GM21381 (cell line): ENCODE data around the gene TFAP2D.

ENCODE experiments used
- ATAC-seq: cut with Tn5 transposase; IDR thresholded peaks from one replicate; pipeline ENCODE4 v1.9.1; 2021; ENCODE audit warnings: mild to moderate bottlenecking, moderate library complexity; ENCODE audit not compliant: unreplicated experiment

The TFAP2D gene

GRCh38 chr6:50713226-50713625 lies at the start of gene TFAP2D:
TSS of gene TFAP2D (plus strand) at chr6:50713526. CDS start at chr6:50714056, 530 bp downstream.
- no peak for ATAC-seq

GRCh38 chr6:50663806-50664205 lies 49.5 kb upstream of the TFAP2D start:
- no peak for ATAC-seq

- ATAC-seq: no peak
These were observed 47.2 kb upstream of the TFAP2D start for GRCh38 chr6:50666089-50666488.

GRCh38 chr6:50681213-50681824 lies 32.0 kb upstream of the TFAP2D start:
- ATAC-seq: peak; percentile 92

- no peak for ATAC-seq
These were observed 24.1 kb upstream of the TFAP2D start for GRCh38 chr6:50689210-50689609.

GRCh38 chr6:50691814-50692495 lies 21.4 kb upstream of the TFAP2D start:
- no peak for ATAC-seq

- no peak for ATAC-seq
These were observed 14.8 kb upstream of the TFAP2D start for GRCh38 chr6:50698546-50698945.

- no peak for ATAC-seq
These were observed 14.1 kb upstream of the TFAP2D start for GRCh38 chr6:50699051-50699775.

- ATAC-seq: no peak
These were observed 6.8 kb upstream of the TFAP2D start for GRCh38 chr6:50706575-50706974.

- no peak for ATAC-seq
These were observed 6.1 kb upstream of the TFAP2D start for GRCh38 chr6:50707191-50707590.

- no peak for ATAC-seq
These were observed 5.5 kb upstream of the TFAP2D start for GRCh38 chr6:50707652-50708300.

GRCh38 chr6:50708664-50709365 lies 4.5 kb upstream of the TFAP2D start:
- ATAC-seq: no peak

- ATAC-seq: no peak
These were observed 4.0 kb upstream of the TFAP2D start for GRCh38 chr6:50709366-50709734.

GRCh38 chr6:50711686-50712085 lies 1.6 kb upstream of the TFAP2D start:
- ATAC-seq: no peak

- ATAC-seq: no peak
These were observed 1.0 kb upstream of the TFAP2D start for GRCh38 chr6:50712291-50712690.

- ATAC-seq: no peak
These were observed 706 bp downstream of the TFAP2D start for GRCh38 chr6:50713977-50714486.

- ATAC-seq: no peak
These were observed 1.4 kb downstream of the TFAP2D start for GRCh38 chr6:50714487-50715379.

- no peak for ATAC-seq
These were observed 3.7 kb downstream of the TFAP2D start for GRCh38 chr6:50716899-50717509.

- ATAC-seq: no peak
These were observed 4.6 kb downstream of the TFAP2D start for GRCh38 chr6:50717734-50718457.
